SJSA1 (cell line): Measurements from ENCODE around the gene RNF103. TPM values are rescaled to one million over a fixed set of nuclear protein-coding genes. Genes with fewer than 3 reads are reported as not detected.

Source experiments
- DNase-seq, 2 experiments: peaks; one replicate each; pipeline ENCODE4 v3.0.0-alpha.2; 2015 to 2020; ENCODE audit warnings: low spot score in 2 of 2, low read depth in 1 of 2
- H3K27ac ChIP-seq: fragments of 250-450 bp; sonication (Bioruptor Pico); 2 replicates; pipeline ENCODE4 v1.5.1; 2020; ENCODE audit warnings: mild to moderate bottlenecking, moderate library complexity
- H3K27me3 ChIP-seq: fragments of 250-450 bp; sonication (Bioruptor Pico); replicated peaks from 2 replicates; pipeline ENCODE4 v1.5.1; 2020; ENCODE audit warnings: mild to moderate bottlenecking, moderate library complexity
- H3K36me3 ChIP-seq: fragments of 250-450 bp; sonication (Bioruptor Pico); 2 replicates; pipeline ENCODE4 v1.5.1; 2020; ENCODE audit warnings: mild to moderate bottlenecking
- H3K4me1 ChIP-seq: fragments of 250-450 bp; sonication (Bioruptor Pico); replicated peaks from 2 replicates; pipeline ENCODE4 v1.6.1; 2021; ENCODE audit warnings: mild to moderate bottlenecking
- H3K4me3 ChIP-seq: fragments of 250-450 bp; sonication (Bioruptor Pico); 2 replicates; pipeline ENCODE4 v1.5.1; 2020; ENCODE audit warnings: mild to moderate bottlenecking
- H3K9me3 ChIP-seq: fragments of 250-450 bp; sonication (Bioruptor Pico); replicated peaks from 2 replicates; pipeline ENCODE4 v1.5.1; 2020; ENCODE audit warnings: mild to moderate bottlenecking
- total RNA-seq: library from RNA; depleted of rRNA; stranded (reverse); fragments of >200 nt; shearing (Covaris generic); gene quantifications from 2 replicates; pipeline ENCODE4 v1.2.3, GENCODE V29; 2014

Gene RNF103
- total RNA-seq, 1 experiment from 2014 or later: 11.8 TPM

DNA sequence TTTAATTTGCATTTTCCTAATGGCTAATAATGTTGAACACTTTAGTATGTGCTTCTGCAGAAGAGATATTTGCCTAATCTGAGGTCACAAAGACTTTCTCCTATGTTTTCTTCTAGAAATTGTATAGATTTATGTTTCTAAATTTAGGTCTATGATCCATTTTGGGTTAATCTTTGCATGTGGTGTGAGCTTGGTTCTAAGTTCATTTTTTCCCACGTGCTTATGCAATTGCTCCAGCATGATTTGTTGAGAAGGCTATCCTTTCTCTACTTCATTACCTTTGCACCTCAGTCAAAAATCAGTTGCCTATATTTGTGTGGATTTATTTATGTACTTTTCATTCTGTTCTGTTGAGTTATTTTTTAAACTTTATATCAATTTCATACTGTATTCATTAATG is 15.0 kb upstream of the RNF103 start:
- Histone ChIP-seq H3K27me3 (no peaks in the 10 kb centered on the region; the same call in 1 of the 2 replicates), H3K36me3 (no peaks in the 10 kb centered on the region), H3K27ac (no peak overlapping the region), H3K9me3 (no peaks in the 10 kb centered on the region), H3K4me1 (no peaks in the 10 kb centered on the region), H3K4me3 (no peak overlapping the region)
- DNase-seq: no peak

- DNase-seq: no peak
- Histone ChIP-seq H3K27ac (no peak overlapping the region), H3K36me3 (no peaks in the 10 kb centered on the region), H3K4me1 (no peaks in the 10 kb centered on the region), H3K27me3 (no peaks in the 10 kb centered on the region; the same call in 1 of the 2 replicates), H3K9me3 (no peaks in the 10 kb centered on the region), H3K4me3 (no peak overlapping the region)
These were observed 13.2 kb upstream of the RNF103 start for GRCh38 chr2:86636842-86637241.

- Histone ChIP-seq H3K9me3 (no peaks in the 10 kb centered on the region), H3K4me1 (no peaks in the 10 kb centered on the region), H3K27ac (no peak overlapping the region), H3K36me3 (no peaks in the 10 kb centered on the region), H3K4me3 (no peak overlapping the region), H3K27me3 (no peaks in the 10 kb centered on the region; the same call in 1 of the 2 replicates)
- no peak for DNase-seq
These were observed 10.7 kb upstream of the RNF103 start for GRCh38 chr2:86634352-86634751.

- no peaks in the 10 kb centered on the region for H3K4me1 ChIP-seq
- H3K27me3 ChIP-seq: no peaks in the 10 kb centered on the region; the same call in 1 of the 2 replicates
- no peaks in the 10 kb centered on the region for H3K9me3 ChIP-seq
- no peak for DNase-seq
- no peak overlapping the region for H3K4me3 ChIP-seq
- H3K36me3 ChIP-seq: no peaks in the 10 kb centered on the region
- H3K27ac ChIP-seq: no peak overlapping the region
These were observed 9.5 kb upstream of the RNF103 start for GRCh38 chr2:86633155-86633651.

DNA sequence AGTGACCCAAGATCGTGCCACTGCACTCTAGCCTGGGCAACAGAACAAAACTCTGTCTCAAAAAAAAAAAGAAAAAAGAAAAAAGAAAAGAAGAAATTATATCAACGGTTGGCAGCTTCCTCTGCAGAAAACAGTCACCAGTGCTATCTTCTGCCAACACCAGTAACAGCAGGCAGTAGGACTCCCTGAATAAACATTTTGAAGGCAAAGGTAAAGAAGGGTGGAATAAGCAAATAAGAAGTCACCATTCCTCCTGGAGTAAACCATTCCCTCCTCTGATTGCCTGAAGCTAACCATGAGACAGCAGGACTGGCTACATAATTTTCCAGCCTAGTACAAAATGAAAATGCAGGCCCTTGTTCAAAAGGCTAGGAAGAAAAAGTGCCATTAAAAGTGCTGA is 9.0 kb upstream of the RNF103 start:
- Histone ChIP-seq H3K27me3 (no peaks in the 10 kb centered on the region; the same call in 1 of the 2 replicates), H3K36me3 (no peaks in the 10 kb centered on the region), H3K4me1 (no peaks in the 10 kb centered on the region), H3K9me3 (no peaks in the 10 kb centered on the region), H3K4me3 (no peak overlapping the region), H3K27ac (no peak overlapping the region)
- DNase-seq: no peak

DNA sequence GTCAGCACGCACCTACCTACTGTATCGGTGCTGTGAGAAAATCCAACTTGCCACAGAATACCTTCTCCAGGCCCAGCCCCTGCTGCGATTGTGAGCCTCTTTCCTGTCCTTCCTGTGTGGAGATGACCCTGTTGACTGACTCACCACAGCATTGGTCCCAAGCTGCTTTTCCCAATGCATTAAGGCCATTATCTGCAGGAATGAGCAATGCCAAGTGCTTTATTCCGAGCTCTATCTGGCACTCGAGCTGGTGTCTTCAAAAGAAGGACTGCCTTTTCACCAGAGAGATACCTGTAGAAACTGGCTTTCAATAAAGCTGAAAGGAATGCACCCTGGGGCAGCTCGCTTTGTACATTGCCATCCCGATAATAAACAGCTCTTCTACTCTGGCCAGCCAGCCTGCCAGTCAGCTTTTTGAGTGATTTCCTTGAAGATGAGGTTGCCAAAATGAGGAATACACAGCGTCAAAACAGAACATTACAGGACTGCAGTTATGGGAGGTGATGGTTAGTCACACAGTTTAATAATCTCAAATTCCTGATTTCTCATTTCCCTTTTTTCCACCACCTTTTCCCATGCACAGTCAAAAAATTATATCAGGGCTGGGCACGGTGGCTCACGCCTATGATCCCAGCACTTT is 8.3 kb upstream of the RNF103 start:
- Histone ChIP-seq H3K27ac (no peak overlapping the region), H3K4me3 (no peak overlapping the region), H3K27me3 (no peaks in the 10 kb centered on the region; the same call in 1 of the 2 replicates), H3K9me3 (no peaks in the 10 kb centered on the region), H3K36me3 (no peaks in the 10 kb centered on the region), H3K4me1 (no peaks in the 10 kb centered on the region)
- no peak for DNase-seq

DNA sequence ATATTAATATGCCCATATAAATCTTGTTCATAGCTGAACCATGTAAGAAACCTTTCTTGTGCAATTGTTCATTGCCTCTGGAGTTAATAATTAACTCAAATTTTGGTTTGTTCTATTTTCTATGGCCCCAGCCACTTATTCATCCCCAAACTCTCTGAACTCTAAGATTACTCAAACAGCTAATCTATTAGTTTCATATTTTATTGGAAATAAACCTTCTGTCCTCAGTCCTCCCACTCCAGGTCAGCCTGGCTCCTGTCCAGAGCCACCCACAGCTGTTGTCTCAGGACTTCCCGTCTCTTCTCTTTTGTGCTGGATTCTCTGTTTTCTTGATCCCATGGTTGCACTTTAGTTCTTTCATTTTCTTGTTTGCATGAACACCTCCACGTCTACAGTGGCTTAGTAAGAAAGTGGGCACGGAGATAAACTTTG is 4.4 kb upstream of the RNF103 start:
- no peak overlapping the region for H3K4me3 ChIP-seq
- DNase-seq: no peak
- no peaks in the 10 kb centered on the region for H3K9me3 ChIP-seq
- H3K36me3 ChIP-seq: peaks cover 3% of the 10 kb centered on the region
- H3K27ac ChIP-seq: no peak overlapping the region
- peaks cover 5% of the 10 kb centered on the region for H3K4me1 ChIP-seq
- H3K27me3 ChIP-seq: no peaks in the 10 kb centered on the region; the same call in 1 of the 2 replicates

DNA sequence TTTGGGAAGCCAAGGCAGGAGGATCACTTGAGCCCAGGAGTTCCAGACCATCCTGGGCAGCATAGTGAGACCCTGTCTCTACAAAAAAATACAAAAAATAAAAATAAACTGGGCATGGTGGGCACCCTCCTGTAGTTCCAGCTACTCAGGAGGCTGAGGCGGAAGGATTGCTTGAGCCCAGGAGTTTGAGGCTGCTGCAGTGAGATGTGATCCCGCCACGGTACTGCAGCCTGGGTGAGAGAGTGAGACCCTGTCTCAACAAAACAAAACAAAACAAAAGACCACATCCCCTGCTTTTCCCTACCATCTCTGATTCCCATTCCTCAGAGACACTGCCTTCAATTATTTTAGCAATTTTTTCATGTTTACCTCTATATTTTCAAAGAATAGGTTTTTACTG is 3.9 kb upstream of the RNF103 start:
- H3K27ac ChIP-seq: no peak overlapping the region
- H3K27me3 ChIP-seq: no peaks in the 10 kb centered on the region; the same call in 1 of the 2 replicates
- DNase-seq: no peak
- no peak overlapping the region for H3K4me3 ChIP-seq
- peaks cover 5% of the 10 kb centered on the region for H3K4me1 ChIP-seq
- peaks cover 6% of the 10 kb centered on the region for H3K36me3 ChIP-seq
- H3K9me3 ChIP-seq: no peaks in the 10 kb centered on the region

DNA sequence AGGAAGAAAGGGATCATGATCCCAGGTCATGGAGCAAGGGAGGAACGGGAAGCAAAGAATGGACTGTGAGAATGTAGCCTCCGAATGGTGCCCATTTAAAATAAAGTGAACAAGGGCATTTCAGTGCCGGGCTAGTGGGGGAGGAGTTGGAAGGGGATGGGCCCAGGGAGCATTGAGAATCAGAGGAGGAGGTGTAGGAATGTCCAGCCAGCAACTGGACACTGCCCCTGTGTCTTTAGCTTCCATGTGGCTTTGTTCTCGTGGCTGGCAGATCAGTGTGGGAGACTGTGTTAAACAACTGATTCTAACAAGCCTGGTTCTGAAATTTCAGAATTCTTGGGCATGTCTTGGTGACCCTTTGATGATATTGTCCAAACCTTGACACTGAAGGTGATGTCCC is 1.4 kb upstream of the RNF103 start:
- no peaks in the 10 kb centered on the region for H3K9me3 ChIP-seq
- peaks cover 6% of the 10 kb centered on the region for H3K36me3 ChIP-seq
- no peak overlapping the region for H3K27ac ChIP-seq
- no peak for DNase-seq
- H3K4me3 ChIP-seq: no peak overlapping the region
- H3K4me1 ChIP-seq: peaks cover 14% of the 10 kb centered on the region
- H3K27me3 ChIP-seq: no peaks in the 10 kb centered on the region; the same call in 1 of the 2 replicates

- peaks cover 14% of the 10 kb centered on the region for H3K4me1 ChIP-seq
- no peaks in the 10 kb centered on the region for H3K9me3 ChIP-seq
- DNase-seq: no peak
- peak overlapping the region; percentile 94 for H3K27ac ChIP-seq
- peak overlapping the region; percentile 88 for H3K4me3 ChIP-seq
- no peaks in the 10 kb centered on the region for H3K27me3 ChIP-seq
- peaks cover 12% of the 10 kb centered on the region for H3K36me3 ChIP-seq
These were observed 542 bp upstream of the RNF103 start for GRCh38 chr2:86624267-86624547.

GRCh38 chr2:86623043-86623493 is 597 bp downstream of the RNF103 start:
- DNase-seq: peak in 1 of 2 experiments; percentile 51
- peak overlapping the region; percentile 88 for H3K4me3 ChIP-seq
- peaks cover 14% of the 10 kb centered on the region for H3K4me1 ChIP-seq
- H3K27ac ChIP-seq: peak overlapping the region; percentile 94
- no peaks in the 10 kb centered on the region for H3K27me3 ChIP-seq
- H3K36me3 ChIP-seq: peaks cover 17% of the 10 kb centered on the region
- no peaks in the 10 kb centered on the region for H3K9me3 ChIP-seq

DNA sequence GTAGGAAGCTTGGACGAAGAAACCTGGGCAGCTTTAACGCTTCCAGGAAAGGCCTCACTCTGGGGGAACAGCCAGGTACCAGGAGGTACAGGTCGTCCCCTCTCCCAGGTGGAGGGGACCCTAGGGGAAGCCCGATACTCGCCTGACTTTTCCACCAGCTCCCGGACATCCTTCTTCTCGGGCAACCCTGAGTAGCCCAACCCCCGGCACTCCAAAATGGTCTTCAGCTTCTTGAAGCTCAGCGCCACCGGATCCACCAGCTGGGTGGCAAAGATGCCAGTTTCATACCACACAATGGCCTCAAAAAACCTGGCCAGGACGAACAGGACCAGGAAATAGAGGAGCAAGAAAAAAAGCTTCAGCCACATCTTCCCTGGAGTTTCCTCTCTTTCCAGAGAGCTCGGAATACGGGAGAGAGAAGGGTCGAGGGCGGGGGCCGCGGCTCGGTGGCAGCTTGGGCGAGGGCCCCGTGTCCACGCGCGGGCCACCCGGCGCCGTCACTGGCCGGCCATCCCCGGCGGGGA is 1.1 kb downstream of the RNF103 start:
- Histone ChIP-seq H3K27ac (peak overlapping the region; percentile 94), H3K4me3 (peak overlapping the region; percentile 88), H3K9me3 (no peaks in the 10 kb centered on the region), H3K27me3 (no peaks in the 10 kb centered on the region), H3K4me1 (peaks cover 14% of the 10 kb centered on the region), H3K36me3 (peaks cover 17% of the 10 kb centered on the region)
- peak in 1 of 2 experiments; percentile 58 for DNase-seq

- Histone ChIP-seq H3K27ac (no peak overlapping the region), H3K4me3 (peak overlapping the region; percentile 88)
These were observed 2.3 kb downstream of the RNF103 start for GRCh38 chr2:86621280-86621943.

GRCh38 chr2:86617738-86618137 is 5.9 kb downstream of the RNF103 start:
- no peak overlapping the region for H3K27ac ChIP-seq
- H3K27me3 ChIP-seq: no peaks in the 10 kb centered on the region
- H3K4me1 ChIP-seq: peaks cover 9% of the 10 kb centered on the region; the same call in 1 of the 2 replicates
- no peak overlapping the region for H3K4me3 ChIP-seq
- no peaks in the 10 kb centered on the region for H3K9me3 ChIP-seq
- DNase-seq: no peak
- H3K36me3 ChIP-seq: peaks cover 16% of the 10 kb centered on the region

More at GRCh38 chr2:86621280-86621943, 2.3 kb downstream of the RNF103 start:
- Histone ChIP-seq H3K27me3 (no peaks in the 10 kb centered on the region), H3K9me3 (no peaks in the 10 kb centered on the region), H3K4me1 (peaks cover 14% of the 10 kb centered on the region), H3K36me3 (peaks cover 17% of the 10 kb centered on the region)
- DNase-seq: peak in 1 of 2 experiments; percentile 22
